LoVo (cell line): Measurements from ENCODE around the gene VWA7.

Experiments used
- DNase-seq: peaks from one replicate; pipeline ENCODE4 v3.0.0-alpha.2; 2016; ENCODE audit warnings: low spot score

Gene VWA7

DNA sequence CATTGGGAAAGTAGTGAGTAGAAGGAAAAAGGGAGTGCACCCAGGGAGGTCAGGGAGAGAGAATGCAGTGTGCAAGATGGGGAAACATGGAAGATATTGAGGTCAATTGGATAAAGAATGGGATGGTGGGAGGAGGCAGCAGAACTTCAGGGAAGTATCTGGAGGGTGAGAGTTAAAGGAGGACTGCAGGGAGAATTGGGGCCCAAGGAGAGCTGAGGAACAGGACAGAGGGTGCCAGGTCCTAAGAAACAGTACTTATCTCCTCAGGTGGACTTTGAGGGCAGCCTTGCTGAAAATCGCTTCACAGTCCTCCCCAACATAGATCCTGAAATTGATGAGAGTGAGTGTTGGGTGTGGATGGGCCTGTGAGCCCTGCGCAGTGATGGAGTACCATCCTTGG lies 18.8 kb downstream of the VWA7 start:
- no peak for DNase-seq

- DNase-seq = no peak
These were observed 24.3 kb downstream of the VWA7 start for GRCh38 chr6:31752739-31753319.

- no peak for DNase-seq
These were observed 26.6 kb downstream of the VWA7 start for GRCh38 chr6:31750411-31751022.

- no peak for DNase-seq
These were observed 27.7 kb downstream of the VWA7 start for GRCh38 chr6:31749301-31750036.

DNA sequence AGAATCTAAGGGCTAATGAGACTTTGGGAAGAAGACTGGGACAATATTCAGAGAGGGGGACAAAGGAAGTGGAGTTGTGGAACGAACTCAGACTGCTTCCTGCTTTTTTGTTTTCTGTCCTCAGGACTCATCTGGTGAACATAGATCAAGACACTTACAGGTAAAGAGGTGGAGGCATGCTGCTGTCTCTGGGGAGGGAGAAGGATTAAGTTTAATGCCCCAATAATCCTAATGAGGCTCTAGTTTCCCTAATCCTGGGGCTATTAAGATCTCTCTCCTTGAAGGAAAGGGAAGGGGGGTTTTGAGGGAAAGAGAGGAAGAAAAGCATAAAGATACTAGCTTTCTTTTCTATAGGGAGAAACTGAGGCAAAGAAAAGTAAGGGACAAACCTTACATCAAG lies 32.7 kb downstream of the VWA7 start:
- no peak for DNase-seq

GRCh38 chr6:31742894-31743293 lies 34.2 kb downstream of the VWA7 start:
- DNase-seq = no peak

GRCh38 chr6:31741815-31742214 lies 35.3 kb downstream of the VWA7 start:
- DNase-seq = no peak

- no peak for DNase-seq
These were observed 36.5 kb downstream of the VWA7 start for GRCh38 chr6:31740397-31741223.

GRCh38 chr6:31739639-31740396 lies 37.3 kb downstream of the VWA7 start, which contains the start of gene MSH5:
Gene MSH5, plus strand, starts transcription at chr6:31740005. Its CDS starts 462 bp downstream, at chr6:31740467.
- peak; percentile 99 for DNase-seq

DNA sequence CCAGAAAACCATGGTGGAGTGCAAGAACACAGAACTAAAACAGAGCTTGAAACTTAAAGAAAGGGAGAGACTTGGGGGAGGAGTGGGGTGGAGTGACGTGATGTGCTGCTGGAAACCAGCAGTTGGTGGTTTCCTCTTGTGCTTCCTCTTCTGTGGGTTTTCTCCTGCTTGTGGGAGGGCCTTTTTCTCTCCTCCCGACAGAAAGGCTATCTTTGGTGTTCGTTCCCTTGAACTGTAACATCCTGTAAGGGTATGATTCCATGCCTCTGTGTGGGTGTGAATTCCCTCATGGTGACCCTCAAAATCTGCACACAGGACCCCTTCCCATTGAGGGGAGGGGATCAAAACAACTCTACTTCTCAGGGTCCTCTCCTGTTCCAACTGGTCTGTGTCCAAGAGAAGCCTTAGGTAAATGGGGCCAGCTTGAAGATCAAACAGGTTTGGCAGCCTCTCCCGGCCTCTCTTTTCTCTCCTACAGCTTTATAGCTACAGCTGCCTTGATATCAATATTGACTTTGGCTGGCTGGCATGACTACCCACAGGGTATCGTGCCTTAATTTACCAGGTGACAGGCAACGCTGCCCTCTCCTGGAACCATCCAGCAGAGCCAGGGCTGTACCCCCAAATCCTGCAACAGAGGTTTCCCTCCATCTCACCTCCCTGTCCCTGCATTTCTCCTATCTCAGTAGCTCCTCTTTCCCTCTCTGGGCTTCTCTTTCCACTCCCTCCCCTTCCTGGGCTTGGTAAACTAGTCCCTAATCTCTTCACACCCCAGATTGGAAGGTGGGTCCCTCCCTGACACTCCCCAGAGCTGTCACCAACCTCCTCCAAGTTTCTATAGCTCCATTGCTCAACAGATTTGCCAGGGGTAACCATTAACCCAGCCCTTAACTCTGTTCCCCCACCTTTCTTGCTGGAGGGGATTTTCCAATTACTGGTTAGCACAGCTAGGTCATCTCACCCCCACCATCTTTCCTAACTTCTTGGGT lies 38.8 kb downstream of the VWA7 start:
- DNase-seq = peak; percentile 80

DNA sequence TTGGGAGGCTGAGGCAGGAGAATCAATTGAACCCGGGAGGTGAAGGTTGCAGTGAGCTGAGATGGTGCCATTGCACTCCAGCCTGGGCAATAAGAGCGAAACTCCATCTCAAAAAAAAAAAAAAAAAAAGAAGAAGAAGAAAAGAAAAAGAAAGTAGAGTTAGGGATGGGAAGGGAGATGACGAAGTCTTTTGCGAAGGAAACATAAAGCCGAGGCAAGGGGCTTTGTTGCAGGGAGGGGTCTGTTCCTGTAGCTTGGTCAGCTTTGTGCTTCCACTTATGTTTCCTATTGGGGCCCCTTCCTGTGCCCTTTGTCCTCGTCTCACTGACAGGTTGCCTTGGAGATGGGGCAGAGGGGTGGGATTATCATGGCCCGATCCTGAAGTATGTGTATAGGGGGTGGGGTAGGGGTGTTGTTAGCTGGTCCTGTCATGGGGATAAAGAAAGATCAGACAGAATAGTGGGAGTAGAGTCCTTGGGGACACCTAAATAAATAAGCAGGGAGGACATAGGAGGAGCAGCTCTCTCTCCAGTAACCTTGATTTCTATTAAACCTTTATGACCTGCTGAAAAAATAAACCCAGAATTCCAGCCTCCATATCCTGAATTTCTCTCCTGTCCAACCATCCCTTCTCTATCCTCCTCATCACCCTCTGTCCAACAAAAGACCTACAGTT lies 39.7 kb downstream of the VWA7 start:
- no peak for DNase-seq

GRCh38 chr6:31736768-31737314 lies 40.3 kb downstream of the VWA7 start:
- DNase-seq = no peak

DNA sequence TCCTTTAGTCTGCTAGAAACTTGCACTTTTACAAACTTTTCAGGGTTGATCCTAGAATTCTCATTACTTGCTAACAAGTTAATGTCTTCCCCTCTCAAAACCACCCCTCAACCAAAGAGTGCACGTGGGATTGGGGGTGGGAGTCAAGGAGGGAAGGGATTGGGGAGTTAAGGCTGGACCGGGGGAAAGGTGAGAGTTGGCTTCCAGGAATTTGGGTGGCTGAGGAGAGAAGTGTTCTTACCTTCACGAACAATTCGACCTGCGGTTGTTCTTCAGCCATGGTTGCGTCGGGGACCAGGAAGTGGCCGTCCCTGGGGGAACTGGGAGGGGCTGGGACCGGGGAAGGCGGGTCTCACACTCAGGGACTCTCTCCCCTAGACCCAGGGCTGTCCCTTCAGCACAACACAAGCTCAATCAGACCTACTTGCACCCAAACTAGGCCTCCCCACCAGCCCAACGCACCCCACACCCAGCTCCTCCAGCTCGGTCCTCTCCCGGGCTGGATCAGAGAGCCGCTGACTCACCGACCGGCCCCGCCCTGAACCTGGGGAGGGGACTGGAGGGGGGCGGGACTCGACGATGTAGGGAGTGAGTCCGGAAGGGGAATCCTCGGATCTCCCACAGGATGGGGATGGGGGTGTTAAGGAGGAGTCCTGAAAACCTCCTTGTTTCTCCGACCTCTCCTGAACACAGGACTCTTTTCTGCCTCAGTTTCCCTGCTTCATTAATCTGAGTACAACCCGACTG lies 40.9 kb downstream of the VWA7 start, which contains the start of gene CLIC1:
Gene CLIC1 (minus strand): TSS at position 510 of the 747 bp plus-strand sequence. CDS start 230 bp downstream, at position 280.
- peak; percentile 81 for DNase-seq

DNA sequence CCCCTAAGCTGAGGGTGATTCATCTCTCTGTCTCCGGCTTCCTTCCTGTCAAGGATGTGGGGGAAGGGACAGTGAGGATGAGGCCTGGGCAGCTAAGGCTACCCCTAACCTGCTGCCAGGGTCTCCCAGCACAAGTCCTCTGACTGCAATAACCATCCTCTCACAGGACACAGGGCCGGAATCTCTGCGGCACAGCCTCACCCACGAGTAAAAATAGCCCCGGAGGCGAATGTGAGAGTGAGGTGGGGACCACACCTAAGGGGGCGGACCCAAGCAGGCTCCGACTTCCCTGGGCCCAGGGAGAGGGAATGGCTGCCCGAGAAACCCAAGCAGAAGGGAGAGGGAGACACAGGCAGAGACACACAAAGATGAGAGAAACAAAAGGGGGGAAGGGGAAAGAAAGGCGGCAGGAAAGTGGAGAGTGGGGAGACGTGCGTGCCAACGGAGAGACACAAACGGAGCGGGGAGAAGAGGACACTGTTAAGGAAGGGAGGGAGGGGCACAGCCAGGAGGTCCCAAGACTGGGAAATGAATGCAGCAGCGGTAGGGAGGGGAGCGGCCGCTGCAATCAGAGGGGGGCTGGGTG lies 42.2 kb downstream of the VWA7 start:
- peak; percentile 68 for DNase-seq

DNA sequence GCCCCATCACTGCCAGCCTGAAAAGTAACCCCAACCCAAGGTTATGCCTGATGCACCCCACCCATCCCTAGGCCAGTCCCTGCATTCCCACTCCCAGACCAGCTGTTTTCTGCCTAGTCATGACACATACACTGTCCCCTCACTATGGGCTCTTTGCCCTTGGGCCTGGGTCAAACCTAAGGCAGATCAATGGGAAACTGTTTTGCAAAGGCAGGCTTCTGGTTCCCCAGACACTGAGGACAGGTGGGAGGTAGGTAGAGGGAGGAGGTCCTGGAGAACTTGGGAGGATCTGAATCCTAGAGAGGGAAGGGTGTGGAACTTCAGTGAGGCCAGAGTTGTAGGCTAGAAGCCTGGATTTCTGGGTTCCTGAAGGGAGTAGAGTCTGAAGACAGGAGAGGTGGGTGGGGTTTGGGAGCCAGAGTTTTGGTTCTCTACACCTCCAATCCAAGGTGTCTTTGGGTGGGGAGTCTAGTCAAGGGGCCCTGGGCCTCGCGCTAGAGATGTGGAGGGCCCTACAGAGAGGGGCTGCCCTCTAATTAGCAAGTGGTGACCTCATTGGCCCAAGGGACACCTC lies 42.8 kb downstream of the VWA7 start:
- no peak for DNase-seq

DNA sequence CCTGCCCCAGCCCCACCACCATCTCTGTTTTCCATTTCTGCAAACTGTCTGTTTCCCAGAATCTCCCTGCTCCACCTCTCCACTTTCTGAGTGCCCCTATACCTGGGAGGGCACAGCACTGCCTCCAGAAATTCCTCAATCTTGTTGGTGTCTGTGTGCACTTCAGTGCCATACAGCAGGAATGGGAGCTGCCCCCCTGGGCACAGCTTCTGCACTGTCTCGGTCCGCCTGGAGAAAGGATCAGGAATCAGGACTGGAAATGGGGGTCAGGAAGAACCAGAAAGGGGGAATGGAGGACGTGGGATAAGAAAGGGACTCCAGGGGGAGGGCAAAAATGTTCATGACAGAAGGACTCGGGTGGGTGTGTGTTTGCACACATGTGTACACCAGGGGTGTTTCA lies 43.4 kb downstream of the VWA7 start:
- DNase-seq = no peak

DNA sequence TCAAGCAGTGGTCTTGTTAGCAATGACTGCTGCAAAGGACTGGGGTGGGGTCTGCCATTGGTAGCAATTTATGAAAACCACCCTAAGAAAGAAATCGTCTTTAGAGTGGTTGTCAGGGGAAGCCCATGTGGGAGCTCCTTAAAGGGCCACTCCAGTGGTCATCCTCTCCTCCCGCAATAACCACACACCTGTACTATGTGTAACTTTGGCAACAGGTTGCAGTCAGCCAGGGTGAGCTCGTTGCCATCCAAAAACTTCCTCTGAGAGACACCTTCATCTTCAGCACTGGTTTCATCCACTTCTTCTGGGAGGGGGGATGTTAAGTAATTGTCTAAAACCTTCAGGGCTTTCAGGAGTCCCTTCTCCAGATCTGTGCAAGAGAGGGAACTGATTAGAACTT lies 45.1 kb downstream of the VWA7 start:
- DNase-seq = no peak

DNA sequence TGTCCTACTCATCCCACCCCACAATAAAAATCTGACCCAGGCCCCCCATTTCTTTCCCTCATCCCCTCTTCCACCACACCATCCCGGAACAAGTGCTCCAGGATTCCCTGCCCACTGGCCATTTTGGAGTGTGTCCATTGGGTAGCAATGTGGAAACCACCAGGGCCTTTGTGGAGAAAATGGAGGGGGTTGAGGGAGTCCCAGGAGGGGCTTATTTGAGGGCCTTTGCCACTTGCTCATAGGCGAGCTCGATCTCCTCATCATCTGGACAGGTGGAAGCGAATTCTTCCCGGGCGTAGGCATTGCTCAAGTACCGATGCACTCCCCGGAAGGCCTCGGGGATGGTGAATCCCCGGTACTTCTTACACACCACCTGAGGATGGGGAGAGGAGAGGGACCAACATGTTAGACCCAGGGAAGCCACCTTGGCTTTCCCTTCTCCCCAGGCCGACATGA lies 46.5 kb downstream of the VWA7 start:
- no peak for DNase-seq
